ENCODE measurements around the gene ZNF226.
"Not testable (repeated sequence)": the region's sequence is repeated elsewhere in the genome, so short reads cannot be mapped to it uniquely, and the experiment has no call there.

Gene ZNF226

DNA sequence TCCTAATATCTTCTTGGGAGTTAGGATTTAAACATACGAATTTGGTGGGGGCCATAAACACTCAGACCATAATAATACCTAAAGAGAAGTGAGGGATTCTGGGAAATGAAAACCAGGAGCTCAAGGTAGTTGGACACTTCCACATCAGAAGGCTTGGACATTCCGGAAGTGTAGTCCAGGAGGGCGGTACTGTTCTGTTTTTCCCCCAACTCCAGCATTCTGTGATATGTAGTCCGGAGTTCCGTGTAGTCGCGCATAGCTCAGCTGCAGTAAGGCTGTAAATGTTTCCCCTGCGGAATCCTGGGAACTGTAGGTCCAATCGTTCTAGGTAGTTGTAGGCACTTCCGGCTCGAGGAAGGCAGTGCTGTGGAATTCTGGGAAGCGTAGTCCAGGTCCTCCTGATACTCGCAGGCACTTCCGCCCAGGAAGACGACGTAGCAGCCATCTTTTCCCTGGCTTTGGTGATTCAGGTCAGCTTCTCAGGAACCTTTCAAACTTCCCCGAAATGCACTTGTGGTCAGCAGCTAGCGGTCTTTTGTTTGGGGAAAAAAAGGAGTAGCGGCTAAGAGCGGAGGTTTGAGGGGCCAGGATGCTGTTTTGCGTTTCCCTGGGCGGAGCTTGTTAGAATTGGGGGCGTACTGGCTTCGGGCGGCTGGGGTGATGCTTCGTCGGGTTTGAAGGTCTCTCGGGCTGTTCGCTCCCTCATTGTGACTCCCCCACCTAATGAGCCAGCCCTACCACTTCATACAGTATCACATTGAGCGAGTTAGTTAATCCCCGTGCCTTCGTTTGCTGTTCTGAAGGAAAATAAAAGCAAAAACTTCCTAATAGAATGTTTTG lies at the start of gene ZNF226:
ZNF226 (plus strand) TSS at position 428 of the 840 bp plus-strand sequence. CDS start 4,981 bp downstream, outside the sequence.
- peaks cover 22% of the 10 kb centered on the region for H3K36me3 ChIP-seq
- no peak for TF ChIP-seq CTCF (IDR thresholded peaks at IDR 0.05; ENCODE audit: low read depth, low read length)
- H3K27me3 ChIP-seq (ENCODE audit: insufficient read depth, low read depth, severe bottlenecking): no peaks in the 10 kb centered on the region
- peak within 1 kb of the TSS; percentile 91 for H3K4me3 ChIP-seq (ENCODE audit: low read depth, low read length)
- H3K9me3 ChIP-seq (ENCODE audit: severe bottlenecking): no peaks in the 10 kb centered on the region
- peak within 1 kb of the TSS; percentile 65 for H3K27ac ChIP-seq
- DNase-seq: peak; percentile 94

DNA sequence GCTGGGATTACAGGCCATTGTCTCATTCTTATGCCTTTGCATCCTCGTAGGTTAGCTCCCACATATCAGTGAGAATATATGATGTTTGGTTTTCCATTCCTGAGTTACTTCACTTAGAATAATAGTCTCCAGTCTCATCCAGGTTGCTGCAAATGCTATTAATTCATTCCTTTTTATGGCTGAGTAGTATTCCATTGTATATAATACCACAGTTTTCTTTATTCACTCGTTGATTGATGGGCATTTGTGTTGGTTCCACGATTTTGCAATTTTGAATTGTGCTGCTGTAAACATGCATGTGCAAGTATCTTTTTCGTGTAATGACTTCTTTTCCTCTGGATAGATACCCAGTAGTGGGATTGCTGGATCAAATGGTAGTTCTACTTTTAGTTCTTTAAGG lies 43.7 kb upstream of the ZNF226 start:
- H3K4me3 ChIP-seq (ENCODE audit: low read depth, low read length); H3K27ac ChIP-seq; H3K27me3 ChIP-seq (ENCODE audit: insufficient read depth, low read depth, severe bottlenecking); H3K9me3 ChIP-seq (ENCODE audit: severe bottlenecking); DNase-seq: not testable (repeated sequence)
- H3K36me3 ChIP-seq: peaks cover 31% of the 10 kb centered on the region

GRCh38 chr19:44131955-44132354 lies 32.9 kb upstream of the ZNF226 start:
- peaks cover 19% of the 10 kb centered on the region for H3K36me3 ChIP-seq
- no peak for TF ChIP-seq CTCF (IDR thresholded peaks at IDR 0.05; ENCODE audit: low read depth, low read length)
- no peaks in the 10 kb centered on the region for H3K9me3 ChIP-seq (ENCODE audit: severe bottlenecking)
- H3K27me3 ChIP-seq (ENCODE audit: insufficient read depth, low read depth, severe bottlenecking): no peaks in the 10 kb centered on the region
- no peak overlapping the region for H3K4me3 ChIP-seq (ENCODE audit: low read depth, low read length)
- DNase-seq: no peak
- H3K27ac ChIP-seq: no peak overlapping the region

GRCh38 chr19:44141191-44142058 lies 23.5 kb upstream of the ZNF226 start, which contains the start of gene ZNF234:
ZNF234 (plus strand) TSS chr19:44141554; CDS start chr19:44144633, 3,079 bp downstream.
- DNase-seq: peak; percentile 76
- Histone ChIP-seq H3K27me3 (ENCODE audit: insufficient read depth, low read depth, severe bottlenecking) (no peaks in the 10 kb centered on the region), H3K9me3 (ENCODE audit: severe bottlenecking) (no peaks in the 10 kb centered on the region), H3K27ac (peak within 1 kb of the TSS; percentile 61), H3K4me3 (ENCODE audit: low read depth, low read length) (peak within 1 kb of the TSS; percentile 93), H3K36me3 (peaks cover 18% of the 10 kb centered on the region)
- no peak for TF ChIP-seq CTCF (IDR thresholded peaks at IDR 0.05; ENCODE audit: low read depth, low read length)

- H3K27ac ChIP-seq: no peak overlapping the region
- no peak for TF ChIP-seq CTCF (IDR thresholded peaks at IDR 0.05; ENCODE audit: low read depth, low read length)
- DNase-seq: no peak
Observed at GRCh38 chr19:44142059-44142433, 22.9 kb upstream of the ZNF226 start.

GRCh38 chr19:44149776-44150175 lies 15.1 kb upstream of the ZNF226 start:
- Histone ChIP-seq H3K27me3 (ENCODE audit: insufficient read depth, low read depth, severe bottlenecking) (no peaks in the 10 kb centered on the region), H3K27ac (no peak overlapping the region), H3K36me3 (peaks cover 61% of the 10 kb centered on the region), H3K4me3 (ENCODE audit: low read depth, low read length) (no peak overlapping the region), H3K9me3 (ENCODE audit: severe bottlenecking) (no peaks in the 10 kb centered on the region)
- no peak for TF ChIP-seq CTCF (IDR thresholded peaks at IDR 0.05; ENCODE audit: low read depth, low read length)
- no peak for DNase-seq

More at GRCh38 chr19:44142059-44142433, 22.9 kb upstream of the ZNF226 start:
- Histone ChIP-seq H3K4me3 (ENCODE audit: low read depth, low read length) (peak overlapping the region; percentile 93), H3K36me3 (peaks cover 18% of the 10 kb centered on the region), H3K9me3 (ENCODE audit: severe bottlenecking) (no peaks in the 10 kb centered on the region), H3K27me3 (ENCODE audit: insufficient read depth, low read depth, severe bottlenecking) (no peaks in the 10 kb centered on the region)

All from WERI-Rb-1 (cell line).